Astrocyte (in vitro differentiated cells and primary cell): ENCODE results near the gene VASH2.

Experiments used
- CTCF ChIP-seq: IDR thresholded peaks from 2 replicates; pipeline ENCODE4 v1.5.1; 2011; ENCODE audit warnings: low read depth, mild to moderate bottlenecking, inconsistent platforms, low read length, moderate library complexity; ENCODE audit not compliant: insufficient read depth
- EZH2 ChIP-seq: IDR thresholded peaks from 2 replicates; pipeline ENCODE4 v1.6.1; 2012; ENCODE audit warnings: mild to moderate bottlenecking, low read length, inconsistent platforms; ENCODE audit not compliant: insufficient read depth

- TF ChIP-seq CTCF = no peak
- no peak for TF ChIP-seq EZH2
Measured at GRCh38 chr1:212917858-212918257, 32.5 kb upstream of the VASH2 start.
